ENCODE measurements around the gene GLRX3.
A peak's percentile ranks its signal among the peaks of the same experiment; 100 is the strongest.

GLRX3 gene

DNA sequence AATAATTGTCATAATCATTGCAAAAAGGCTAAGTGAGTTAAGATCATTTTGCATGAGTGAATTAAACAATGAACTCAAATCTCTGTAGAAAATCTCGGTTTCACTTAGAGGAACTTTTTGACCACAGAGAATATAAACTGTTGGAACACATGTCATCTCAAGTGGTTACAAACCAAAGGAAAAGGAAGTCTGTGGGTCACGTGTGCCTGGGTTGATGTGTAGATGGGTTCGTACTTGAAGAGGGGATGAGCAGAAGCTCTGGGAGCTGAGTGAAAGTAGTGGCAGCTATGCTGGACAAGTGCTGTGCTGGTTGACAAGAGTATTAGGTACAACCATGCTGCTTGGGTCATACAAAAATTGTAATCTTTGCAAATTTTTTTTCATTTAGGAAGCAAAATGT is 35.0 kb downstream of the GLRX3 start:
- no peak overlapping the region for H2AFZ ChIP-seq (ENCODE audit: low read length)
- H4K20me1 ChIP-seq (ENCODE audit: insufficient read depth, low read length): no peaks in the 10 kb centered on the region
- no peak overlapping the region for H3K4me3 ChIP-seq (ENCODE audit: low read depth, low read length, poor library complexity, severe bottlenecking)
- no peak overlapping the region for H3K9ac ChIP-seq (ENCODE audit: low read length)
- peaks cover 80% of the 10 kb centered on the region for H3K36me3 ChIP-seq (ENCODE audit: insufficient read depth, low read length)
- no peaks in the 10 kb centered on the region for H3K9me2 ChIP-seq (ENCODE audit: low read depth, low read length)
- H3K79me2 ChIP-seq (ENCODE audit: insufficient read depth, low read length): no peaks in the 10 kb centered on the region
- H3F3A ChIP-seq (ENCODE audit: insufficient read depth, low read length): no peaks in the 10 kb centered on the region
- peaks cover 14% of the 10 kb centered on the region for H3K4me1 ChIP-seq (ENCODE audit: insufficient read depth, low read length, severe bottlenecking)
- H3K9me3 ChIP-seq (ENCODE audit: low read length): no peaks in the 10 kb centered on the region
- no peak overlapping the region for H3K4me2 ChIP-seq (ENCODE audit: low read length)
- no peak overlapping the region for H3K27ac ChIP-seq (ENCODE audit: low read depth, low read length, poor library complexity, severe bottlenecking)
- no peaks in the 10 kb centered on the region for H3K27me3 ChIP-seq (ENCODE audit: insufficient read depth, low read length)
- TF ChIP-seq, protein P1, sequence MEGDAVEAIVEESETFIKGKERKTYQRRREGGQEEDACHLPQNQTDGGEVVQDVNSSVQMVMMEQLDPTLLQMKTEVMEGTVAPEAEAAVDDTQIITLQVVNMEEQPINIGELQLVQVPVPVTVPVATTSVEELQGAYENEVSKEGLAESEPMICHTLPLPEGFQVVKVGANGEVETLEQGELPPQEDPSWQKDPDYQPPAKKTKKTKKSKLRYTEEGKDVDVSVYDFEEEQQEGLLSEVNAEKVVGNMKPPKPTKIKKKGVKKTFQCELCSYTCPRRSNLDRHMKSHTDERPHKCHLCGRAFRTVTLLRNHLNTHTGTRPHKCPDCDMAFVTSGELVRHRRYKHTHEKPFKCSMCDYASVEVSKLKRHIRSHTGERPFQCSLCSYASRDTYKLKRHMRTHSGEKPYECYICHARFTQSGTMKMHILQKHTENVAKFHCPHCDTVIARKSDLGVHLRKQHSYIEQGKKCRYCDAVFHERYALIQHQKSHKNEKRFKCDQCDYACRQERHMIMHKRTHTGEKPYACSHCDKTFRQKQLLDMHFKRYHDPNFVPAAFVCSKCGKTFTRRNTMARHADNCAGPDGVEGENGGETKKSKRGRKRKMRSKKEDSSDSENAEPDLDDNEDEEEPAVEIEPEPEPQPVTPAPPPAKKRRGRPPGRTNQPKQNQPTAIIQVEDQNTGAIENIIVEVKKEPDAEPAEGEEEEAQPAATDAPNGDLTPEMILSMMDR (IDR thresholded peaks at IDR 0.05; ENCODE audit: low read length): no peak

DNA sequence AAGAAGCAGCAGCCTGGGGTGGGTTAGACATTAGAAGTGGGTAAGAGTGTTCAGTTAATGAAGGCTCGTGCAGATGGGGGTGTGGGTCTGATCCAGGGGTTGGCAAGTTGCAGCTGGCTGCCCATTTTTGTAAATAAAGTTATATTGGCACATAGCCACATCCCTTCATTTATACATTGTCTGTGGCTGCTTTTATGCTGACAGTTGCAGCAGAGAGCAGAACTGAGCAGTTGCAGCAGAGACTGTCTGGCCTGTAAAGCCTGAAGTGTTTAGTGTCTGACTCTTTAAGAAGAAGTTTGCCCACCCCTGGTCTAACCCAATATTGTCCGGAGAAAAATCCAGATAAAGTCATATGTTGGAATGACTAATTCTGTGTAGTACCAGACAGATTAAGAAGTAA is 38.1 kb downstream of the GLRX3 start:
- no peaks in the 10 kb centered on the region for H3K9me2 ChIP-seq (ENCODE audit: low read depth, low read length)
- peaks cover 67% of the 10 kb centered on the region for H3K36me3 ChIP-seq (ENCODE audit: insufficient read depth, low read length)
- no peaks in the 10 kb centered on the region for H4K20me1 ChIP-seq (ENCODE audit: insufficient read depth, low read length)
- H3K27me3 ChIP-seq (ENCODE audit: insufficient read depth, low read length): no peaks in the 10 kb centered on the region
- no peaks in the 10 kb centered on the region for H3K79me2 ChIP-seq (ENCODE audit: insufficient read depth, low read length)
- H3K4me1 ChIP-seq (ENCODE audit: insufficient read depth, low read length, severe bottlenecking): peaks cover 14% of the 10 kb centered on the region
- H3K4me3 ChIP-seq (ENCODE audit: low read depth, low read length, poor library complexity, severe bottlenecking): no peak overlapping the region
- TF ChIP-seq EZH2 (IDR thresholded peaks at IDR 0.05; ENCODE audit: borderline replicate concordance, low read length): no peak
- TF ChIP-seq, protein P1 (IDR thresholded peaks at IDR 0.05; ENCODE audit: low read length): no peak
- no peak overlapping the region; the same call in 1 of the 2 replicates for H3K9ac ChIP-seq (ENCODE audit: low read length)
- peak overlapping the region; percentile 72 for H3K27ac ChIP-seq (ENCODE audit: low read depth, low read length, poor library complexity, severe bottlenecking)
- no peak overlapping the region for H2AFZ ChIP-seq (ENCODE audit: low read length)
- no peak overlapping the region for H3K4me2 ChIP-seq (ENCODE audit: low read length)
- no peaks in the 10 kb centered on the region for H3F3A ChIP-seq (ENCODE audit: insufficient read depth, low read length)
- H3K9me3 ChIP-seq (ENCODE audit: low read length): no peaks in the 10 kb centered on the region

DNA sequence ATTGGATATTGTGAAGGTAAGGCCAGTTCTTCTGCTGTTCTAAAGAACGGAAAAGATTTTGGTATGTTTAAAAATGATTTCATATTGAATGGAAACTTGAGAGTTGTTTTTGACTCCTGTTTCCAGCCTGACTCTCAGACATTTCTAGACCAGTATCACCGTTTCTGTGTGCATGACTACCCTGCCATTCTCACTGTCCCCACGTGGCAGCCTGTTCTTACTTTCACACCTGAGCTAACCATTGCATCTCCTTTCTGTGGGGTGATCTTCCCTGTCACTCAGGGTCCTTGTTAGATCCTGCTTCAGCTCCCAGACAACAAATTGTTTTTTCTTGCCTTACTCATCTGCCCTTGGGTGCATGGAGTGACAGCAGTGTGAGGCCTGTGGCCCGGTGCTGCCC is 38.9 kb downstream of the GLRX3 start:
- no peak overlapping the region for H3K4me3 ChIP-seq (ENCODE audit: low read depth, low read length, poor library complexity, severe bottlenecking)
- H4K20me1 ChIP-seq (ENCODE audit: insufficient read depth, low read length): no peaks in the 10 kb centered on the region
- H3K9me2 ChIP-seq (ENCODE audit: low read depth, low read length): no peaks in the 10 kb centered on the region
- peaks cover 66% of the 10 kb centered on the region for H3K36me3 ChIP-seq (ENCODE audit: insufficient read depth, low read length)
- no peaks in the 10 kb centered on the region for H3K9me3 ChIP-seq (ENCODE audit: low read length)
- H3K4me1 ChIP-seq (ENCODE audit: insufficient read depth, low read length, severe bottlenecking): peaks cover 14% of the 10 kb centered on the region
- peak overlapping the region; percentile 3; the same call in 1 of the 2 replicates for H3K9ac ChIP-seq (ENCODE audit: low read length)
- TF ChIP-seq EZH2 (IDR thresholded peaks at IDR 0.05; ENCODE audit: borderline replicate concordance, low read length): no peak
- TF ChIP-seq, protein P1 (IDR thresholded peaks at IDR 0.05; ENCODE audit: low read length): no peak
- H2AFZ ChIP-seq (ENCODE audit: low read length): no peak overlapping the region
- H3K79me2 ChIP-seq (ENCODE audit: insufficient read depth, low read length): no peaks in the 10 kb centered on the region
- peak overlapping the region; percentile 72 for H3K27ac ChIP-seq (ENCODE audit: low read depth, low read length, poor library complexity, severe bottlenecking)
- H3F3A ChIP-seq (ENCODE audit: insufficient read depth, low read length): no peaks in the 10 kb centered on the region
- H3K4me2 ChIP-seq (ENCODE audit: low read length): no peak overlapping the region
- H3K27me3 ChIP-seq (ENCODE audit: insufficient read depth, low read length): no peaks in the 10 kb centered on the region

Data from OCI-LY1 (cell line).